COLO829 (cell line): Measurements from ENCODE around the gene SDR9C7.
"Not testable (repeated sequence)": the region's sequence is repeated elsewhere in the genome, so short reads cannot be mapped to it uniquely, and the experiment has no call there.

Source experiments
- DNase-seq: peaks from one replicate; pipeline ENCODE4 v3.0.0; 2012; ENCODE audit warnings: low spot score

Gene SDR9C7

GRCh38 chr12:56953314-56953713 is 19.1 kb upstream of the SDR9C7 start:
- no peak for DNase-seq

- no peak for DNase-seq
Measured at GRCh38 chr12:56951582-56952339, 17.6 kb upstream of the SDR9C7 start.

GRCh38 chr12:56948881-56949280 is 14.7 kb upstream of the SDR9C7 start:
- DNase-seq = no peak

GRCh38 chr12:56948457-56948777 is 14.2 kb upstream of the SDR9C7 start:
- DNase-seq = no peak

- no peak for DNase-seq
Measured at GRCh38 chr12:56947633-56948456, 13.6 kb upstream of the SDR9C7 start.

- no peak for DNase-seq
Measured at GRCh38 chr12:56943878-56944277, 9.7 kb upstream of the SDR9C7 start.

GRCh38 chr12:56943374-56943773 is 9.2 kb upstream of the SDR9C7 start:
- not testable (repeated sequence) for DNase-seq

GRCh38 chr12:56941299-56942017 is 7.2 kb upstream of the SDR9C7 start:
- no peak for DNase-seq

GRCh38 chr12:56940942-56941298 is 6.7 kb upstream of the SDR9C7 start:
- not testable (repeated sequence) for DNase-seq

- no peak for DNase-seq
Measured at GRCh38 chr12:56935752-56936151, 1.5 kb upstream of the SDR9C7 start.

- DNase-seq = no peak
Measured at GRCh38 chr12:56935157-56935556, 949 bp upstream of the SDR9C7 start.

- no peak for DNase-seq
Measured at GRCh38 chr12:56932867-56933266, 1.3 kb downstream of the SDR9C7 start.

- DNase-seq = no peak
Measured at GRCh38 chr12:56932146-56932545, 2.1 kb downstream of the SDR9C7 start.

- no peak for DNase-seq
Measured at GRCh38 chr12:56931474-56931978, 2.7 kb downstream of the SDR9C7 start.

GRCh38 chr12:56930241-56930640 is 4.0 kb downstream of the SDR9C7 start:
- no peak for DNase-seq

- DNase-seq = no peak
Measured at GRCh38 chr12:56929780-56930179, 4.4 kb downstream of the SDR9C7 start.

GRCh38 chr12:56928262-56928661 is 5.9 kb downstream of the SDR9C7 start:
- no peak for DNase-seq

GRCh38 chr12:56927281-56927680 is 6.9 kb downstream of the SDR9C7 start:
- DNase-seq = no peak

GRCh38 chr12:56922031-56922430 is 12.2 kb downstream of the SDR9C7 start:
- DNase-seq = no peak

GRCh38 chr12:56921346-56921745 is 12.9 kb downstream of the SDR9C7 start:
- DNase-seq = no peak

- not testable (repeated sequence) for DNase-seq
Measured at GRCh38 chr12:56918139-56918538, 16.1 kb downstream of the SDR9C7 start.

GRCh38 chr12:56916996-56917333 is 17.2 kb downstream of the SDR9C7 start:
- no peak for DNase-seq
